VCaP (cell line): ENCODE results near the gene AR.

Source experiments
- H3K27ac ChIP-seq: fragments of 450-650 bp; 2 replicates; pipeline ENCODE4 v1.5.1; 2017
- TF ChIP-seq, protein P1 (sequence below): fragments of 450-650 bp; conservative IDR thresholded peaks from 2 replicates; pipeline ENCODE4 v1.5.1; 2017; ENCODE audit warnings: mild to moderate bottlenecking, moderate library complexity

AR gene

DNA sequence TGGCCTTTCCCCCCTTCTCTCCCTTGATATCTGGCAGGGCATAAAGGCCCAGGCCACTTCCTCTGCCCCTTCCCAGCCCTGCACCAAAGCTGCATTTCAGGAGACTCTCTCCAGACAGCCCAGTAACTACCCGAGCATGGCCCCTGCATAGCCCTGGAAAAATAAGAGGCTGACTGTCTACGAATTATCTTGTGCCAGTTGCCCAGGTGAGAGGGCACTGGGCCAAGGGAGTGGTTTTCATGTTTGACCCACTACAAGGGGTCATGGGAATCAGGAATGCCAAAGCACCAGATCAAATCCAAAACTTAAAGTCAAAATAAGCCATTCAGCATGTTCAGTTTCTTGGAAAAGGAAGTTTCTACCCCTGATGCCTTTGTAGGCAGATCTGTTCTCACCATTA is 183.8 kb downstream of the AR start:
- no peak overlapping the region for H3K27ac ChIP-seq
- TF ChIP-seq, protein P1, sequence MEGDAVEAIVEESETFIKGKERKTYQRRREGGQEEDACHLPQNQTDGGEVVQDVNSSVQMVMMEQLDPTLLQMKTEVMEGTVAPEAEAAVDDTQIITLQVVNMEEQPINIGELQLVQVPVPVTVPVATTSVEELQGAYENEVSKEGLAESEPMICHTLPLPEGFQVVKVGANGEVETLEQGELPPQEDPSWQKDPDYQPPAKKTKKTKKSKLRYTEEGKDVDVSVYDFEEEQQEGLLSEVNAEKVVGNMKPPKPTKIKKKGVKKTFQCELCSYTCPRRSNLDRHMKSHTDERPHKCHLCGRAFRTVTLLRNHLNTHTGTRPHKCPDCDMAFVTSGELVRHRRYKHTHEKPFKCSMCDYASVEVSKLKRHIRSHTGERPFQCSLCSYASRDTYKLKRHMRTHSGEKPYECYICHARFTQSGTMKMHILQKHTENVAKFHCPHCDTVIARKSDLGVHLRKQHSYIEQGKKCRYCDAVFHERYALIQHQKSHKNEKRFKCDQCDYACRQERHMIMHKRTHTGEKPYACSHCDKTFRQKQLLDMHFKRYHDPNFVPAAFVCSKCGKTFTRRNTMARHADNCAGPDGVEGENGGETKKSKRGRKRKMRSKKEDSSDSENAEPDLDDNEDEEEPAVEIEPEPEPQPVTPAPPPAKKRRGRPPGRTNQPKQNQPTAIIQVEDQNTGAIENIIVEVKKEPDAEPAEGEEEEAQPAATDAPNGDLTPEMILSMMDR, result no peak

- TF ChIP-seq, protein P1, result no peak
Observed at GRCh38 chrX:67730296-67730695, 186.5 kb downstream of the AR start.

GRCh38 chrX:67731061-67731460 is 187.2 kb downstream of the AR start:
- no peak overlapping the region for H3K27ac ChIP-seq
- TF ChIP-seq, protein P1, result no peak

More at GRCh38 chrX:67730296-67730695, 186.5 kb downstream of the AR start:
- H3K27ac ChIP-seq, result no peak overlapping the region

DNA sequence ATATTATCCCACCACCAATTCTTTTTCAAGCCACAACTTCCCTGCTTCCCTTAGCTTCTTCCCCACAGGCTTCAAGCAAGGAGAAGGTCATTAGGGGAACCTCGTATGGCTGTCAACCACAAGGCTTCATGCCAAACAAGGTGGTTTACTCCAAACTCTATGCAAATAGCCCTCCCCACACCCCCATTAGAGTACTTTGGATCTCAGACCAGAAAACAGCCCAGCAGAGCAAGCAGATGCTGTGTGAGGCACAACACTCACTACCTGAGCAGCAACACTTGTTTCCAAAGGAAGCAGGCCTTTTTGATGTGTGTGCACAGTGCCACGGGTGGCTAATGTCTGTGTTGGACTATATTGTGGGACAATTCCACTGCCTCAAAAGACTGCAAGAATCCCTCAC is 189.0 kb downstream of the AR start:
- no peak overlapping the region for H3K27ac ChIP-seq
- TF ChIP-seq, protein P1, result no peak

DNA sequence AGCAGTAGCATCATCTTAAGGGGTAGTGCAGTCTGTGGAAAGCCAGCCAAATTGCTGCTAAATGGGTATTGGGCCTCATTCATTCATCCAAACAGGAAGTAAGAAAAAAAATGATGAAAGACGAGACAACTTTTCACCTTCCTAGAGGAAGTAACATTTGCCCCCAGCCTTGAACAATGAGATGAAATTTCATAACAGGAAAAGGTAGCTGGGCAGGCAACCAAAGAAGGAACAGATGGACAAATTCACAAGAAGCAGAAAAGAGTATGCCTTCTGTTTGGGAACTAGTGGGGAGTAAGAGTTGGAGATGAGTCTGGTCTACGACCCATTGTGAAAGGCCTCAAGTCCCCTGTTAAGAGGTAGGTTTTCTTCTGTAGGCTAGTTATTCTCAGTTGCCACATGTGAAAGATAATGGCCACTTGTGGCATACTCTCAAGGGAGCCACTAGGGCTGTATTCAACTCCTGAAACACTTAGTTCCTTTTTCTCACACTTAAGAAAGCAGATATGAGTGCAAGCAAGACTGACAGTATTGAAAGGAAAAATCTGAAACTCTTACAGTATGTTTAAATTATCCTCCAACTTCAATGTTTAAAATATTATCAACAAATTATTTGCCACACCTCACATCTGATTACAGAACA is 190.4 kb downstream of the AR start:
- no peak overlapping the region for H3K27ac ChIP-seq
- TF ChIP-seq, protein P1, result no peak

GRCh38 chrX:67749536-67749935 is 205.7 kb downstream of the AR start:
- peak overlapping the region; percentile 0; the same call in 1 of the 2 replicates for H3K27ac ChIP-seq
- TF ChIP-seq, protein P1, result no peak

DNA sequence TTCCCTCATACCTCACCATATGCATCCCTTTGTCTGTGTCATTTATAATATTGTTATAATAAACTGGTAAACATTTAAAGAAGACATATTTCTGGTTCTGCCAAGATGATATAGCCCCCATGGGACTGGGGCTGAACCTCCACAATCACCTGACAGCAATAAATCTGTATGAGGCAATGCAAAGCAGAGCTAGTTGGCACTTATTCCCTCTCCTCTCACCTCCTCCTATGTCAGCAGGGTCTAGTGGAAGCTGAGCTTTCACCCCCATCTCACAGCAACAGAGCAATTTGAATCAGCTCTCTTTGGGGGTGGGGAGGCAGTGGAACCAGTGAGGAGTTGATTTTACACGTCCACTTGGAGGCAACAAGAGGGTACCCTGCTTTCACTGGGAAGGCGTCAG is 206.9 kb downstream of the AR start:
- TF ChIP-seq, protein P1, result no peak
- no peak overlapping the region for H3K27ac ChIP-seq
